ENCODE data around the gene TLCD3A. TPM values are rescaled to one million over a fixed set of nuclear protein-coding genes. Genes with fewer than 3 reads are reported as not detected.

The TLCD3A gene
- total RNA-seq, 1 experiment from 2014 or later, result 21.6 TPM

GRCh38 chr17:773016-773415 is 40.6 kb downstream of the TLCD3A start (continued):
- TF ChIP-seq PRDM15 (CRISPR knock-in tag; IDR thresholded peaks at IDR 0.05) (no peak), ARID4B (CRISPR knock-in tag; IDR thresholded peaks at IDR 0.05; ENCODE audit: borderline replicate concordance) (no peak), USF2 (CRISPR knock-in tag; IDR thresholded peaks at IDR 0.05) (no peak)

GRCh38 chr17:773467-774312 is 41.3 kb downstream of the TLCD3A start:
- TF ChIP-seq ZMAT4 (CRISPR knock-in tag; IDR thresholded peaks at IDR 0.05), result no peak
- TF ChIP-seq ZNF416 (CRISPR knock-in tag; IDR thresholded peaks at IDR 0.05), result no peak
- no peak for TF ChIP-seq ZNF232 (CRISPR knock-in tag; IDR thresholded peaks at IDR 0.05)
- no peak for TF ChIP-seq MAX (CRISPR knock-in tag; IDR thresholded peaks at IDR 0.05)
- TF ChIP-seq E2F5 (CRISPR knock-in tag; IDR thresholded peaks at IDR 0.05), result no peak
- TF ChIP-seq ESRRA (CRISPR knock-in tag; IDR thresholded peaks at IDR 0.05; ENCODE audit: borderline replicate concordance), result no peak
- no peak for TF ChIP-seq USF1 (CRISPR knock-in tag; IDR thresholded peaks at IDR 0.05)
- no peak for TF ChIP-seq GRHL2 (CRISPR knock-in tag; IDR thresholded peaks at IDR 0.05; ENCODE audit: insufficient replicate concordance, severe bottlenecking)
- no peak for TF ChIP-seq ZNF263 (CRISPR knock-in tag; IDR thresholded peaks at IDR 0.05; ENCODE audit: low read depth)
- no peak for TF ChIP-seq MXD4 (CRISPR knock-in tag; IDR thresholded peaks at IDR 0.05; ENCODE audit: borderline replicate concordance)
- TF ChIP-seq ZNF425 (CRISPR knock-in tag; conservative IDR thresholded peaks at IDR 0.05), result no peak
- Mint-ChIP-seq H3K27ac (no peak overlapping the region; the same call in 1 of the 2 replicates), H3K4me1 (no peaks in the 10 kb centered on the region), H3K9me3 (no peaks in the 10 kb centered on the region), H3K36me3 (peaks cover 82% of the 10 kb centered on the region), H3K27me3 (ENCODE audit: low read depth) (no peaks in the 10 kb centered on the region), H3K4me3 (no peak overlapping the region)
- ATAC-seq, result no peak
- CTCF ChIA-PET, result no interaction called here
- POLR2A ChIA-PET, result interaction anchor here (0.7 kb wide), 1 partner anchor 57 kb away, joined by 3 read pairs; no protein-coding TSS in a partner anchor
- no peak for DNase-seq (ENCODE audit: low spot score)

All from WTC11 (cell line).